OCI-LY1 (cell line): ENCODE results near the gene SEL1L3.

ENCODE experiments used
- EZH2 ChIP-seq: fragments of 200-600 bp; sonication (generic), shearing (Covaris generic); IDR thresholded peaks from 2 replicates; pipeline ENCODE4 v1.8.0; 2017; ENCODE audit warnings: borderline replicate concordance, mixed run types, mild to moderate bottlenecking, antibody characterized with exemption, low read length, moderate library complexity, mixed read lengths
- TF ChIP-seq, protein P1 (sequence below): fragments of 200-600 bp; sonication (generic), shearing (Covaris generic); IDR thresholded peaks from 2 replicates; pipeline ENCODE4 v1.5.1; 2017; ENCODE audit warnings: mild to moderate bottlenecking, antibody characterized with exemption, low read length, moderate library complexity, mixed read lengths

- TF ChIP-seq, protein P1, sequence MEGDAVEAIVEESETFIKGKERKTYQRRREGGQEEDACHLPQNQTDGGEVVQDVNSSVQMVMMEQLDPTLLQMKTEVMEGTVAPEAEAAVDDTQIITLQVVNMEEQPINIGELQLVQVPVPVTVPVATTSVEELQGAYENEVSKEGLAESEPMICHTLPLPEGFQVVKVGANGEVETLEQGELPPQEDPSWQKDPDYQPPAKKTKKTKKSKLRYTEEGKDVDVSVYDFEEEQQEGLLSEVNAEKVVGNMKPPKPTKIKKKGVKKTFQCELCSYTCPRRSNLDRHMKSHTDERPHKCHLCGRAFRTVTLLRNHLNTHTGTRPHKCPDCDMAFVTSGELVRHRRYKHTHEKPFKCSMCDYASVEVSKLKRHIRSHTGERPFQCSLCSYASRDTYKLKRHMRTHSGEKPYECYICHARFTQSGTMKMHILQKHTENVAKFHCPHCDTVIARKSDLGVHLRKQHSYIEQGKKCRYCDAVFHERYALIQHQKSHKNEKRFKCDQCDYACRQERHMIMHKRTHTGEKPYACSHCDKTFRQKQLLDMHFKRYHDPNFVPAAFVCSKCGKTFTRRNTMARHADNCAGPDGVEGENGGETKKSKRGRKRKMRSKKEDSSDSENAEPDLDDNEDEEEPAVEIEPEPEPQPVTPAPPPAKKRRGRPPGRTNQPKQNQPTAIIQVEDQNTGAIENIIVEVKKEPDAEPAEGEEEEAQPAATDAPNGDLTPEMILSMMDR = no peak
- no peak for TF ChIP-seq EZH2
Observed at GRCh38 chr4:25911356-25911755, 48.6 kb upstream of the SEL1L3 start.
